NCI-H460 (cell line): Measurements from ENCODE around the gene BMP7. TPM values are rescaled to one million over a fixed set of nuclear protein-coding genes. Genes with fewer than 3 reads are reported as not detected.

Experiments used
- DNase-seq: peaks from one replicate; pipeline ENCODE4 v3.0.0-alpha.2; 2016; ENCODE audit warnings: low read depth; ENCODE audit errors: extremely low read depth
- total RNA-seq: library from RNA; depleted of rRNA; stranded (reverse); fragments of >200 nt; shearing (Covaris generic); gene quantifications from 2 replicates; pipeline ENCODE4 v1.2.3, GENCODE V29; 2014

Gene BMP7
- total RNA-seq, 1 experiment from 2014 or later: 0.17 TPM

- no peak for DNase-seq
Observed at GRCh38 chr20:57236813-57237584, 29.4 kb downstream of the BMP7 start.

- DNase-seq: no peak
Observed at GRCh38 chr20:57234556-57235251, 31.7 kb downstream of the BMP7 start.

DNA sequence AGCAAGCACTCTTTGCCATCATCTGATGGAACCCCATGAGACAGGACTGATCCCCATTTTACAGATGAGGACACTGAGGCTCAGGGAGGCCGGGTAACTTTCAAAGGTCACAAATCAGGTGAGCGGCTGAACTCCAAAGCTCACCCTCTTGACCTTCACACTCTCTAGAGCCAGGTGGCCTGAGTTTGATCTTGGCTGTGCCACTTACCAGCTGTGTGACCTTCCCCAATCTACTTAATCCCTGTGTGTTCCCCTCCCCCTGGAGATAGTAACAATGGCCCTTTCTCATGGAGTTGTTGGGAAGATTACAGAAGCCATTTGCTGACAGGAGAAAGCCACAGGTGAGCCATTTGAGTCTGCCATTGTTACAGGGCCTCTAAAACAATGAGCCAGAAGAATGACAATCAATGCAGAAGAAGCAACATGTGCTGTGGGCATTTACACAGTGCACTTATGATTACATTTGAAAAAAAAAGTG is 34.5 kb downstream of the BMP7 start:
- DNase-seq: no peak

DNA sequence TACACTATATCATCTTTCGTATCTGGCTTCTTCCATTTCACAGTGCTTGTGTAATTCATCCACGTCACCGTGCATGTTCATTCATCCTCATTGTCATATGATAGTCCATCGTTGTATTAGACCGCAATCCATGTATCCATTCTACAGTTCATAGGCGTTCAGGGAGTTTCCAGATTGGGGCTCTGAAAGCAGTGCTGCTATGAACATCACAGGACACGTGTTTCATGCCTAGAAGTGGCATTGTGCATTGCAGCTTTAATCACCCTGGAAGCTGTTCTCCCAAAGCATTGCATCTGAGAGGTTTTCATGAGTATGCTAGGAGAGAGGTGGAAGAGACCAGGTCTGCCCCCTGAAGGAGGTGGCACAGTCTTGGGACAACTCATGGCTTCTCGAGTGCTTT is 35.3 kb downstream of the BMP7 start:
- no peak for DNase-seq

GRCh38 chr20:57230247-57230646 is 36.2 kb downstream of the BMP7 start:
- DNase-seq: no peak

- no peak for DNase-seq
Observed at GRCh38 chr20:57229490-57229889, 37.0 kb downstream of the BMP7 start.

- DNase-seq: no peak
Observed at GRCh38 chr20:57225830-57226229, 40.6 kb downstream of the BMP7 start.

GRCh38 chr20:57225197-57225733 is 41.2 kb downstream of the BMP7 start:
- no peak for DNase-seq

DNA sequence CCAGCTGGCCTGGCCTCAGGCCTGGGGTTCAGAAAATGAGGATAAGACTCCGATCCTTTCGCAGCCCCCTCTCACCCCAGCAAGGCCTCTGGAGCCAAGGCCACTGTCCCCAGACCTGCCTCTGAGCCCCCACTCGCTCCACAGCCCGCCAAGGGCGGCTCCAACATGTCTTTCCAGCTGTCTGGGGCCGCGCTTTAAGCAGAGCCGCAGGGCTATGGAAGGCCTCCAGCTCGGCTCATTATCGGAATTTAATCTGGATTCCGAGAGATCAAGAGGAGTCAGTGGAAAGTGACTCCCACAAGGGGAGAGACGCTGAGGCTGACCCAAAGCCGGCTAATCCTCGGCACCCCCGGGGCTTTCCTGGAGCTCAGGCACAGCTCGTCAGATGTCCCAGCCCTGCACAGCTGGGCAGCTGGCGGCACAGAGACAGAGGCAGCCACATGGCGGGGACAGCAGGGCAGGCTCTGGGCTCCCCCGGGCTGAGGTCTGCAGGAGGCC is 41.8 kb downstream of the BMP7 start:
- no peak for DNase-seq

GRCh38 chr20:57223648-57224489 is 42.6 kb downstream of the BMP7 start:
- no peak for DNase-seq

DNA sequence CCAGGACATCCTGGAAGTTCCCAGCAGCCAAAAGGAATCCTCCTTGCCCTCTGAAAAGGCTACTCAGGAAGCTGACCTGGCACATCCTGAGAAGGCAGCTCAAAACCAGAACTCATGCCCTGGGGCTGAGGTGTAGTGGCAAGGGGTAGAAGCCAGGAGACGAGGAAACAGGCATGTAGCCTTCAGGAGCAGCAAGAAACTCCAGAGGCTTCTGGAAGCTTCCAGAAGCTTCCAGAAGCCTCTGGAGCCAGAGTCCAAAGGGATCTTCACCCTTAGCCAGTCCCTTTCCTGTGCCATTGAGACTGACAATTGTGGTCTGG is 43.9 kb downstream of the BMP7 start:
- no peak for DNase-seq

GRCh38 chr20:57221916-57222630 is 44.4 kb downstream of the BMP7 start:
- DNase-seq: no peak

- DNase-seq: no peak
Observed at GRCh38 chr20:57220337-57221145, 45.9 kb downstream of the BMP7 start.

- DNase-seq: no peak
Observed at GRCh38 chr20:57219071-57219677, 47.3 kb downstream of the BMP7 start.

DNA sequence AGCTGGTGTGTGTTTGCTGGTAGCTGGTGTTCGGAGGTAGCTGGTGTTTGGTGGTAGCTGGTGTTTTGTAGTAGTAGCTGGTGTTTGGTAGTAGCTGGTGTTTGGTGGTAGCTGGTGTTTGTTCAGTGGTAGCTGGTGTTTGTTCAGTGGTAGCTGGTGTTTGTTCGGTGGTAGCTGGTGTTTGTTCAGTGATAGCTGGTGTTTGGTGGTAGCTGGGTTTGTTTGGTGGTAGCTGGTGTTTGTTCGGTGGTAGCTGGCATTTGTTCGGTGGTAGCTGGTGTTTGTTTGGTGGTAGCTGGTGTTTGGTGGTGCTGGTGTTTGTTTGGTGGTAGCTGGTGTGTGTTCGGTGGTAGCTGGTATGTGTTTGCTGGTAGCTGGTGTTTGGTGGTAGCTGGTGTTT is 48.0 kb downstream of the BMP7 start:
- DNase-seq: no peak

GRCh38 chr20:57217802-57218201 is 48.6 kb downstream of the BMP7 start:
- no peak for DNase-seq

GRCh38 chr20:57216669-57217068 is 49.8 kb downstream of the BMP7 start:
- DNase-seq: no peak

GRCh38 chr20:57215826-57216471 is 50.5 kb downstream of the BMP7 start:
- DNase-seq: no peak
